Osteocyte (in vitro differentiated cells): ENCODE measurements around the gene ATP8B4. TPM values are rescaled to one million over a fixed set of nuclear protein-coding genes. Genes with fewer than 3 reads are reported as not detected.

Experiments used
- DNase-seq: peaks from one replicate; pipeline ENCODE4 v3.0.0; 2021; ENCODE audit warnings: mixed read lengths; ENCODE audit not compliant: unreplicated experiment; ENCODE audit errors: extremely low spot score
- H3K27ac Mint-ChIP-seq: one replicate; pipeline ENCODE4 v1.8.0; 2021; ENCODE audit warnings: mild to moderate bottlenecking, mixed read lengths; ENCODE audit not compliant: unreplicated experiment
- H3K27me3 Mint-ChIP-seq: one replicate; pipeline ENCODE4 v1.8.0; 2021; ENCODE audit warnings: mixed read lengths; ENCODE audit not compliant: unreplicated experiment
- H3K36me3 Mint-ChIP-seq: one replicate; pipeline ENCODE4 v1.8.0; 2021; ENCODE audit warnings: mixed read lengths; ENCODE audit not compliant: unreplicated experiment
- H3K4me1 Mint-ChIP-seq: one replicate; pipeline ENCODE4 v1.8.0; 2021; ENCODE audit warnings: mixed read lengths; ENCODE audit not compliant: unreplicated experiment
- H3K4me3 Mint-ChIP-seq: one replicate; pipeline ENCODE4 v1.8.0; 2021; ENCODE audit warnings: mild to moderate bottlenecking, moderate library complexity, mixed read lengths; ENCODE audit not compliant: unreplicated experiment
- H3K9me3 Mint-ChIP-seq: one replicate; pipeline ENCODE4 v1.8.0; 2021; ENCODE audit warnings: mixed read lengths; ENCODE audit not compliant: unreplicated experiment
- CTCF ChIP-seq: fragments of 200-600 bp; sonication (generic); IDR thresholded peaks from 2 replicates; pipeline ENCODE4 v1.5.0; 2021; ENCODE audit warnings: antibody characterized with exemption, mild to moderate bottlenecking, moderate library complexity
- total RNA-seq: library from RNA; stranded (reverse); gene quantifications from 2 replicates; pipeline ENCODE4 v1.2.1, GENCODE V29; 2021

The ATP8B4 gene
- total RNA-seq, 1 donor from 2014 or later, result not detected

- DNase-seq, result no peak
- H3K4me1 Mint-ChIP-seq, result no peaks in the 10 kb centered on the region
- no peaks in the 10 kb centered on the region for H3K36me3 Mint-ChIP-seq
- no peak overlapping the region for H3K27ac Mint-ChIP-seq
- no peak overlapping the region for H3K4me3 Mint-ChIP-seq
- TF ChIP-seq CTCF, result no peak
- H3K27me3 Mint-ChIP-seq, result peaks cover 50% of the 10 kb centered on the region
- no peaks in the 10 kb centered on the region for H3K9me3 Mint-ChIP-seq
Observed at GRCh38 chr15:50059203-50059772, 59.7 kb downstream of the ATP8B4 start.

GRCh38 chr15:50057905-50058639 lies 61.0 kb downstream of the ATP8B4 start:
- no peak for DNase-seq
- H3K9me3 Mint-ChIP-seq, result no peaks in the 10 kb centered on the region
- H3K36me3 Mint-ChIP-seq, result no peaks in the 10 kb centered on the region
- peaks cover 42% of the 10 kb centered on the region for H3K27me3 Mint-ChIP-seq
- H3K27ac Mint-ChIP-seq, result no peak overlapping the region
- no peak overlapping the region for H3K4me3 Mint-ChIP-seq
- TF ChIP-seq CTCF, result no peak
- no peaks in the 10 kb centered on the region for H3K4me1 Mint-ChIP-seq

- Mint-ChIP-seq H3K4me1 (no peaks in the 10 kb centered on the region), H3K36me3 (no peaks in the 10 kb centered on the region), H3K27ac (no peak overlapping the region), H3K9me3 (no peaks in the 10 kb centered on the region), H3K27me3 (peaks cover 41% of the 10 kb centered on the region), H3K4me3 (no peak overlapping the region)
- no peak for DNase-seq
- no peak for TF ChIP-seq CTCF
Observed at GRCh38 chr15:50057196-50057595, 61.8 kb downstream of the ATP8B4 start.

- H3K27ac Mint-ChIP-seq, result no peak overlapping the region
- H3K4me3 Mint-ChIP-seq, result no peak overlapping the region
- peaks cover 31% of the 10 kb centered on the region for H3K27me3 Mint-ChIP-seq
- no peak for TF ChIP-seq CTCF
- no peaks in the 10 kb centered on the region for H3K4me1 Mint-ChIP-seq
- no peaks in the 10 kb centered on the region for H3K9me3 Mint-ChIP-seq
- no peaks in the 10 kb centered on the region for H3K36me3 Mint-ChIP-seq
- no peak for DNase-seq
Observed at GRCh38 chr15:50055750-50056157, 63.3 kb downstream of the ATP8B4 start.

GRCh38 chr15:50055332-50055731 lies 63.7 kb downstream of the ATP8B4 start:
- no peaks in the 10 kb centered on the region for H3K4me1 Mint-ChIP-seq
- DNase-seq, result no peak
- peaks cover 27% of the 10 kb centered on the region for H3K27me3 Mint-ChIP-seq
- H3K27ac Mint-ChIP-seq, result no peak overlapping the region
- H3K9me3 Mint-ChIP-seq, result no peaks in the 10 kb centered on the region
- H3K4me3 Mint-ChIP-seq, result no peak overlapping the region
- no peaks in the 10 kb centered on the region for H3K36me3 Mint-ChIP-seq
- no peak for TF ChIP-seq CTCF
